Prostate gland (tissue), 2 donors: ENCODE data around the gene KIF26B. TPM values are rescaled to one million over a fixed set of nuclear protein-coding genes. Genes with fewer than 3 reads are reported as not detected.

Experiments used
- DNase-seq: peaks from one replicate; pipeline ENCODE4 v3.0.0-alpha.2; 2019; ENCODE audit warnings: low spot score
- H3K27ac ChIP-seq, 2 donors: fragments of 200-600 bp; sonication (generic); 2 replicates each; pipeline ENCODE4 v1.5.1; 2017 to 2019
- H3K27me3 ChIP-seq: fragments of 200-600 bp; sonication (generic); replicated peaks from 2 replicates; pipeline ENCODE4 v1.5.1; 2019; ENCODE audit not compliant: insufficient read depth
- H3K36me3 ChIP-seq, 2 donors: fragments of 200-600 bp; sonication (generic); 1 replicate in 1 of 2; 2 replicates in 1 of 2; pipeline versions ENCODE4 v1.5.1 to v1.8.1; 2017 to 2019
- H3K4me1 ChIP-seq: fragments of 200-600 bp; sonication (generic); replicated peaks from 2 replicates; pipeline ENCODE4 v1.5.1; 2019
- H3K4me3 ChIP-seq, 2 donors: fragments of 200-600 bp; sonication (generic); 2 replicates each; pipeline ENCODE4 v1.5.1; 2017 to 2019
- H3K9me3 ChIP-seq: fragments of 200-600 bp; sonication (generic); 2 replicates; pipeline ENCODE4 v1.5.1; 2017
- POLR2A ChIP-seq: fragments of 450-650 bp; IDR thresholded peaks from one replicate; pipeline ENCODE4 v1.6.1; 2016; ENCODE audit warnings: antibody characterized with exemption, mild to moderate bottlenecking
- POLR2AphosphoS5 ChIP-seq: sonication (generic); formaldehyde crosslinking; IDR thresholded peaks from one replicate; pipeline ENCODE4 v1.6.1; 2017; ENCODE audit warnings: antibody characterized with exemption
- WGBS: methylation state at CpG from one replicate; pipeline ENCODE4 v1.1.5; 2018; 5-methylcytosine and 5-hydroxymethylcytosine counted together
- intact Hi-C: fragments of 100-400 bp; cut with DNase I; formaldehyde crosslinking; loops from one replicate; pipeline ENCODE4 v1.14.2; 2022
- total RNA-seq, 2 donors: library from RNA; depleted of rRNA; stranded (reverse); fragments of >200 nt; gene quantifications; one replicate each; pipeline ENCODE4 v1.1.0, GENCODE V29; 2016
- TF ChIP-seq, protein P1 (sequence below), 4 experiments: fragments of 200-600 bp in 2 of 4; fragments of 450-650 bp in 2 of 4; sonication (generic) in 2 of 4; IDR thresholded peaks; 1 replicate in 3 of 4; 2 replicates in 1 of 4; pipeline ENCODE4 v1.5.1; 2016 to 2019; ENCODE audit warnings: antibody characterized with exemption in 4 of 4, mild to moderate bottlenecking in 2 of 4, moderate library complexity in 2 of 4

The KIF26B gene
- total RNA-seq, 2 donors from 2014 or later, result 3.3 to 3.8 TPM

DNA sequence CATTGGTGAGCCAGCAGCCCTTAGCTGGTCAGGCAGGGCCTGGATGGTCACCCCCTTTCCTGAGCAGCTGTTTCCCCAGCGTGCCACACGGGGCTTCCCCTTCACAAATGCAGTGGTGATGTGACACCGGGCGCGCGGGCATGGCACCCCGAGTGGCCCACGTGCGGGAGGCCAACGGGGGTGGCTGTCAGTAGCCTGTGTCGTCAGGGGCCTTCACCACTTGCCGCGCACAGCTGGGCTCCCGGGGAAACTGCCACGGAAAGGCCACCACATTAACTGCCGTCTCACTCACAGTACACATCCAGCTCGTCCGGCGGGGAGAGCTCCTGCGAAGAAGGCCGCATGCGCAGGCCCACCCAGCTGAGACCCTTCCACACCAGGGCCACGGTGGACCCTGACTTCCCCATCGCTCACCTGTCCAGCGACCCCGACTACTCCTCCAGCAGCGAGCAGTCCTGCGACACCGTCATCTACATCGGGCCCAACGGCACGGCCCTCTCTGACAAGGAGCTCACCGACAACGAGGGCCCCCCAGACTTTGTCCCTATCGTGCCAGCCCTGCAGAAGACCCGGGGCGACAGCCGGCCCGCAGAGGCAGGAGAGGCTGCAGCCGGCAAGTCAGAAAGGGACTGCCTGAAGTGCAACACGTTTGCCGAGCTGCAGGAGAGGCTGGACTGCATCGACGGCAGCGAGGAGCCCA, 530.5 kb downstream of the KIF26B start:
- H3K4me3 ChIP-seq, result no peak overlapping the region
- H3K36me3 ChIP-seq, result no peaks in the 10 kb centered on the region
- H3K9me3 ChIP-seq, result no peaks in the 10 kb centered on the region
- H3K4me1 ChIP-seq, result no peaks in the 10 kb centered on the region
- TF ChIP-seq POLR2A, result no peak
- TF ChIP-seq POLR2AphosphoS5, result no peak
- TF ChIP-seq, protein P1, sequence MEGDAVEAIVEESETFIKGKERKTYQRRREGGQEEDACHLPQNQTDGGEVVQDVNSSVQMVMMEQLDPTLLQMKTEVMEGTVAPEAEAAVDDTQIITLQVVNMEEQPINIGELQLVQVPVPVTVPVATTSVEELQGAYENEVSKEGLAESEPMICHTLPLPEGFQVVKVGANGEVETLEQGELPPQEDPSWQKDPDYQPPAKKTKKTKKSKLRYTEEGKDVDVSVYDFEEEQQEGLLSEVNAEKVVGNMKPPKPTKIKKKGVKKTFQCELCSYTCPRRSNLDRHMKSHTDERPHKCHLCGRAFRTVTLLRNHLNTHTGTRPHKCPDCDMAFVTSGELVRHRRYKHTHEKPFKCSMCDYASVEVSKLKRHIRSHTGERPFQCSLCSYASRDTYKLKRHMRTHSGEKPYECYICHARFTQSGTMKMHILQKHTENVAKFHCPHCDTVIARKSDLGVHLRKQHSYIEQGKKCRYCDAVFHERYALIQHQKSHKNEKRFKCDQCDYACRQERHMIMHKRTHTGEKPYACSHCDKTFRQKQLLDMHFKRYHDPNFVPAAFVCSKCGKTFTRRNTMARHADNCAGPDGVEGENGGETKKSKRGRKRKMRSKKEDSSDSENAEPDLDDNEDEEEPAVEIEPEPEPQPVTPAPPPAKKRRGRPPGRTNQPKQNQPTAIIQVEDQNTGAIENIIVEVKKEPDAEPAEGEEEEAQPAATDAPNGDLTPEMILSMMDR (IDR thresholded peaks at IDR 0.05), result no peak
- H3K27ac ChIP-seq, result no peak overlapping the region
- intact Hi-C loops, result no loop called here
- 95% methylated on average over 41 of the region's 45 CpGs for WGBS
- no peak for DNase-seq
- no peaks in the 10 kb centered on the region for H3K27me3 ChIP-seq

DNA sequence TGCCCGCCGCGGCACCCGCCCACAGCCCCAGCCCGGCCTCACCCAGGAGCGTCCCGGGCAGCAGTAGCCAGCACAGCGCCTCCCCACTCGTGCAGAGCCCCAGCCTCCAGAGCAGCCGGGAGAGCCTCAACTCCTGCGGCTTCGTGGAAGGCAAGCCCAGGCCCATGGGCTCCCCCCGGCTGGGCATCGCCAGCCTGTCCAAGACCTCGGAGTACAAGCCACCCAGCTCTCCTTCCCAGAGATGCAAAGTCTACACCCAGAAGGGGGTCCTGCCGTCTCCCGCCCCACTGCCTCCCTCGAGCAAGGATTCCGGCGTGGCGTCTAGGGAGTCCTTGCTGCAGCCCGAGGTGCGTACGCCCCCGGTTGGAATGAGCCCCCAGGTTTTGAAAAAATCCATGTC, 531.2 kb downstream of the KIF26B start:
- TF ChIP-seq POLR2A (no peak), POLR2AphosphoS5 (no peak)
- TF ChIP-seq, protein P1 (IDR thresholded peaks at IDR 0.05), result no peak
- H3K27ac ChIP-seq, result no peak overlapping the region
- WGBS, result 98% methylated on average over 25 of the region's 25 CpGs
- no peaks in the 10 kb centered on the region for H3K4me1 ChIP-seq
- no peaks in the 10 kb centered on the region for H3K27me3 ChIP-seq
- intact Hi-C loops, result no loop called here
- H3K36me3 ChIP-seq, result no peaks in the 10 kb centered on the region
- H3K4me3 ChIP-seq, result no peak overlapping the region
- H3K9me3 ChIP-seq, result no peaks in the 10 kb centered on the region
- no peak for DNase-seq

DNA sequence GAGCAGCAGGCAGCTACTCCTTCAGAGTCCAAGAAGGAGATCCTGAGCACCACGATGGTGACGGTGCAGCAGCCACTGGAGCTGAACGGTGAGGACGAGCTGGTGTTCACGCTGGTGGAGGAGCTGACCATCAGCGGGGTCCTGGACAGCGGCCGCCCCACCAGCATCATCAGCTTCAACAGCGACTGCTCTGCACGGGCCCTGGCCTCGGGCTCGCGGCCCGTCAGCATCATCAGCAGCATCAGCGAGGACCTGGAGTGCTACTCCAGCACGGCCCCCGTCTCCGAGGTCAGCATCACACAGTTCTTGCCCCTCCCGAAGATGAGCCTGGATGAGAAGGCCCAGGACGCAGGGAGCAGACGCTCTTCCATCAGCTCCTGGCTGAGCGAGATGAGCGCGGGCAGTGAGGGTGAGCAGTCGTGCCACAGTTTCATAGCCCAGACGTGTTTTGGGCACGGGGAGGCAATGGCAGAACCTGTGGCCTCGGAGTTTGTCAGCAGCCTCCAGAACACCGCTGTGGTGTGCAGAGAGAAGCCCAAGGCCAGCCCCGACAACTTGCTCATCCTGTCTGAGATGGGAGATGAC, 531.8 kb downstream of the KIF26B start:
- Histone ChIP-seq H3K9me3 (no peaks in the 10 kb centered on the region), H3K27ac (no peak overlapping the region), H3K27me3 (no peaks in the 10 kb centered on the region), H3K4me1 (no peaks in the 10 kb centered on the region), H3K36me3 (no peaks in the 10 kb centered on the region), H3K4me3 (no peak overlapping the region)
- DNase-seq, result no peak
- intact Hi-C loops, result no loop called here
- 96% methylated on average over 30 of the region's 30 CpGs for WGBS
- TF ChIP-seq POLR2AphosphoS5, result no peak
- TF ChIP-seq, protein P1 (IDR thresholded peaks at IDR 0.05), result no peak
- no peak for TF ChIP-seq POLR2A

DNA sequence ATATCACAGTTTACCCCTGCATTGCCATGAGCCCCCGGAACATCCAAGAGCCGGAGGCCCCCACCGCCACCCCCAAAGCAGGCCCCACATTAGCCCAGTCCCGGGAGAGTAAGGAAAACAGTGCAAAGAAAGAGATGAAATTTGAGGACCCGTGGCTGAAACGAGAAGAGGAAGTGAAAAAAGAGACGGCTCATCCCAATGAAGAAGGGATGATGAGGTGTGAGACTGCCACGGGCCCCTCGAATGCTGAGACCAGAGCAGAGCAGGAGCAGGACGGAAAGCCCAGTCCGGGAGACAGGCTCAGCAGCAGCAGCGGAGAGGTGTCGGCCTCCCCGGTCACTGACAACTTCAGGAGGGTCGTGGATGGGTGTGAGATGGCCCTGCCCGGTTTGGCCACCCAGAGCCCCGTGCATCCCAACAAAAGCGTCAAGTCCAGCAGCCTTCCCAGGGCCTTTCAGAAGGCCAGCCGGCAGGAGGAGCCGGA, 532.4 kb downstream of the KIF26B start:
- WGBS, result 87% methylated on average over 20 of the region's 20 CpGs
- Histone ChIP-seq H3K4me3 (no peak overlapping the region), H3K36me3 (no peaks in the 10 kb centered on the region), H3K27me3 (no peaks in the 10 kb centered on the region), H3K9me3 (no peaks in the 10 kb centered on the region), H3K27ac (no peak overlapping the region), H3K4me1 (no peaks in the 10 kb centered on the region)
- TF ChIP-seq POLR2AphosphoS5 (no peak), POLR2A (no peak)
- TF ChIP-seq, protein P1 (IDR thresholded peaks at IDR 0.05), result no peak
- no peak for DNase-seq
- intact Hi-C loops, result no loop called here
